Measurements from ENCODE around the gene MAGEE1. TPM values are rescaled to one million over a fixed set of nuclear protein-coding genes. Genes with fewer than 3 reads are reported as not detected.

MAGEE1 gene, protein sequence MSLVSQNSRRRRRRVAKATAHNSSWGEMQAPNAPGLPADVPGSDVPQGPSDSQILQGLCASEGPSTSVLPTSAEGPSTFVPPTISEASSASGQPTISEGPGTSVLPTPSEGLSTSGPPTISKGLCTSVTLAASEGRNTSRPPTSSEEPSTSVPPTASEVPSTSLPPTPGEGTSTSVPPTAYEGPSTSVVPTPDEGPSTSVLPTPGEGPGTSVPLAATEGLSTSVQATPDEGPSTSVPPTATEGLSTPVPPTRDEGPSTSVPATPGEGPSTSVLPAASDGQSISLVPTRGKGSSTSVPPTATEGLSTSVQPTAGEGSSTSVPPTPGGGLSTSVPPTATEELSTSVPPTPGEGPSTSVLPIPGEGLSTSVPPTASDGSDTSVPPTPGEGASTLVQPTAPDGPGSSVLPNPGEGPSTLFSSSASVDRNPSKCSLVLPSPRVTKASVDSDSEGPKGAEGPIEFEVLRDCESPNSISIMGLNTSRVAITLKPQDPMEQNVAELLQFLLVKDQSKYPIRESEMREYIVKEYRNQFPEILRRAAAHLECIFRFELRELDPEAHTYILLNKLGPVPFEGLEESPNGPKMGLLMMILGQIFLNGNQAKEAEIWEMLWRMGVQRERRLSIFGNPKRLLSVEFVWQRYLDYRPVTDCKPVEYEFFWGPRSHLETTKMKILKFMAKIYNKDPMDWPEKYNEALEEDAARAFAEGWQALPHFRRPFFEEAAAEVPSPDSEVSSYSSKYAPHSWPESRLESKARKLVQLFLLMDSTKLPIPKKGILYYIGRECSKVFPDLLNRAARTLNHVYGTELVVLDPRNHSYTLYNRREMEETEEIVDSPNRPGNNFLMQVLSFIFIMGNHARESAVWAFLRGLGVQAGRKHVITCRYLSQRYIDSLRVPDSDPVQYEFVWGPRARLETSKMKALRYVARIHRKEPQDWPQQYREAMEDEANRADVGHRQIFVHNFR
- total RNA-seq = 1 to 10 TPM; 4.7 to 5.0 TPM

DNA sequence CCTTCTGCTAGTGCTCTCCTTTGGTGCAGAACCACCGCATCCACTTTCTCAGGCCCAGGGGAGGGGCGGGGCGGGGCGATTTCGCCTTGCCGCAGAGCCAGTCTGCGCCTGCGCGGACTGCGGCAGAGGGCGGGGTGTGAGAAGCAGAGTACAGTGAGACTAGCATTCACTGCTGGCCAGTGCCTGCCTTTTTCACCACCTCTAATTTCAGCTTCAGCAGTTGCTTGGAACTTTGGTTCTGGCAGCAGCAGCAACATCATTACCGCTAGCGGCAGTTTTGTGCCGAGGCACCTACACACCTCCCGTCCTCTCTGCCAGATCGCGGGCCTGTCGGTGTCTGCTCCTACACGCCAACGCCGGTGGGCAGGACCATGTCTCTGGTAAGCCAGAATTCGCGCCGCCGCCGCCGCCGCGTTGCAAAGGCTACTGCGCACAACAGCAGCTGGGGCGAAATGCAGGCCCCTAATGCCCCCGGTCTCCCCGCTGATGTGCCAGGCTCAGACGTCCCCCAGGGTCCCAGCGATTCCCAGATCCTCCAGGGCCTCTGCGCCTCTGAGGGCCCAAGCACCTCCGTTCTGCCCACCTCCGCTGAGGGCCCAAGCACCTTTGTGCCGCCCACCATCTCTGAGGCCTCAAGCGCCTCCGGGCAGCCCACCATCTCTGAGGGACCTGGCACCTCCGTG is at the start of gene MAGEE1:
TSS of gene MAGEE1 (plus strand) at position 151 of the 683 bp plus-strand sequence. CDS start at position 372, 221 bp downstream.
- POLR2A ChIA-PET = no interaction called here
- CTCF ChIA-PET = no interaction called here
- no peaks in the 10 kb centered on the region for H3K27me3 Mint-ChIP-seq
- no peaks in the 10 kb centered on the region for H3K9me3 Mint-ChIP-seq
- peak within 1 kb of the TSS; percentile 86 for H3K4me3 Mint-ChIP-seq
- no peaks in the 10 kb centered on the region for H3K36me3 Mint-ChIP-seq (ENCODE audit: low read depth)
- H3K4me1 Mint-ChIP-seq = peaks cover 26% of the 10 kb centered on the region
- H3K27ac Mint-ChIP-seq = peak within 1 kb of the TSS; percentile 93
- DNase-seq = peak; percentile 82

DNA sequence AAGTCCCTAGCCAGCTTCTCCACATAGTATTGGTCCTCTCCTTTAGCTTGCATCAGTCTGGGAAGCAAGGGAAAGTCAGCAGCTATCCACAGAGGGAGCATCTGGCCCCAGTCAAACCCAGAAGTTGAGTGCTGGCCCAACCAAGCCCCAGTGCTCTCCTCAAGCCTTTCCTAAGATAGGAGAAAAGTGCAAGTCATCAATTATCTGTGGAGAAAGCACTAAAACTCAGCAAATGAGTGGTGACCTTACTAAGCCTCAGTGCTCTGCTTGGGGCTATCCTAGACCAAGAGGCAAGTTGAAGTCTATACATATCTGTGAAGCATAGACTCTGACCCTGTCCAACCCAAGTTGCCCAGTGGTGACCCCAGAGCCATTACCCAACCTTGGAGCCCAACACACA is 28.5 kb upstream of the MAGEE1 start:
- POLR2A ChIA-PET = no interaction called here
- Mint-ChIP-seq H3K9me3 (no peaks in the 10 kb centered on the region), H3K27me3 (no peaks in the 10 kb centered on the region), H3K27ac (no peak overlapping the region), H3K4me1 (no peaks in the 10 kb centered on the region), H3K36me3 (ENCODE audit: low read depth) (no peaks in the 10 kb centered on the region), H3K4me3 (no peak overlapping the region)
- CTCF ChIA-PET = interaction anchor here (0.8 kb wide), 1 partner anchor 10 kb away, joined by 3 read pairs; no protein-coding TSS in a partner anchor
- DNase-seq = no peak

DNA sequence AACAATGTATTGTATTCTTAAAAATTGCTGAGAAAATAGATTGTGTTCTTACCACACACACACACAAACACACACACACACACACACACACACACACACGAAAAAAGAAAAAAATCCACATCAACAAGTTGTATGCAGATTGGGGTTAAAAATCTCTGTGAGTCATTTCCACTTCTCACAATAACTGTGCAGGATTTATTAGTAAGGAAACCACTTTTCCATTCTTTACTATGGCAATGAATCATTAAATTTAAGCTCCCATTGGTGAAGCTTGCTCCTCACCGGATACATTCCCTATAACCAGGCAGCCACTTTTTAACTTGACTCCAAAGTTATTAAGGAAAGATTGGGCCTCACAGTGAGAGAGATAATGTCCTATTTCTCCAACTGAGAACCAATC is 19.7 kb upstream of the MAGEE1 start:
- Mint-ChIP-seq H3K4me3 (no peak overlapping the region), H3K27ac (no peak overlapping the region), H3K27me3 (no peaks in the 10 kb centered on the region), H3K36me3 (ENCODE audit: low read depth) (no peaks in the 10 kb centered on the region), H3K4me1 (no peaks in the 10 kb centered on the region), H3K9me3 (no peaks in the 10 kb centered on the region)
- POLR2A ChIA-PET = no interaction called here
- no peak for DNase-seq
- CTCF ChIA-PET = no interaction called here

DNA sequence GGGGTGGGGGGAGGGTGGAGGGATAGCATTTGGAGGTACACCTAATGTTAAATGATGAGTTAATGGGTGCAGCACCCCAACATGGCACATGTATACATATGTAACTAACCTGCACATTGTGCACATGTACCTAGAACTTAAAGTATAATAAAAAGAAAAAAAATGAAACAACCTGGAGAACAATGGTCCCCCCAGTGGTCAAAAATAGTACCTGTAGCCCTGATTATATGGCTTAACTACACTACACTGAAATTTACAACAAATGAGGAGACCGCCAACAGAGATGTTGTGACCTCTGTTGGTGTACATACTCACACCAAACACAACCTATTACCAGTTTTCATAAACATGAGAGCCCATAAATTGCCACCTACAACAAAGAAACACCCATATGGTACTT is 7.3 kb upstream of the MAGEE1 start:
- H3K4me1 Mint-ChIP-seq = no peaks in the 10 kb centered on the region
- H3K27ac Mint-ChIP-seq = no peak overlapping the region
- no peaks in the 10 kb centered on the region for H3K36me3 Mint-ChIP-seq (ENCODE audit: low read depth)
- POLR2A ChIA-PET = no interaction called here
- H3K27me3 Mint-ChIP-seq = peaks cover 3% of the 10 kb centered on the region
- no peak overlapping the region for H3K4me3 Mint-ChIP-seq
- CTCF ChIA-PET = no interaction called here
- no peaks in the 10 kb centered on the region for H3K9me3 Mint-ChIP-seq
- no peak for DNase-seq

DNA sequence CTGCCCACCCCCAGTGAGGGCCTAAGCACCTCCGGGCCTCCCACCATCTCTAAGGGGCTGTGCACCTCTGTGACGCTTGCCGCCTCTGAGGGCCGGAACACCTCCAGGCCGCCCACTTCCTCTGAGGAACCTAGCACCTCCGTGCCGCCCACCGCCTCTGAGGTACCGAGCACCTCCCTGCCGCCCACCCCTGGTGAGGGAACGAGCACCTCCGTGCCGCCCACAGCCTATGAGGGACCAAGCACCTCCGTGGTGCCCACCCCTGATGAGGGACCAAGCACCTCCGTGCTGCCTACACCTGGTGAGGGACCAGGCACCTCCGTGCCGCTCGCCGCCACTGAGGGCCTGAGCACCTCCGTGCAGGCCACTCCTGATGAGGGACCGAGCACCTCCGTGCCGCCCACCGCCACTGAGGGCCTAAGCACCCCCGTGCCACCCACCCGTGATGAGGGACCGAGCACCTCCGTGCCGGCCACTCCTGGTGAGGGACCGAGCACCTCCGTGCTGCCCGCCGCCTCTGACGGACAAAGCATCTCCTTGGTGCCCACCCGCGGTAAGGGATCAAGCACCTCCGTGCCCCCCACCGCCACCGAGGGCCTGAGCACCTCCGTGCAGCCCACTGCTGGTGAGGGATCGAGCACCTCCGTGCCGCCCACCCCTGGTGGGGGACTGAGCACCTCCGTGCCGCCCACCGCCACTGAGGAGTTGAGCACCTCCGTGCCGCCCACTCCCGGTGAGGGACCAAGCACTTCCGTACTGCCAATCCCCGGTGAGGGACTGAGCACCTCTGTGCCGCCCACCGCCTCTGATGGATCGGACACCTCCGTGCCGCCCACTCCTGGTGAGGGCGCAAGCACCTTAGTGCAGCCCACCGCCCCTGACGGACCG is 977 bp downstream of the MAGEE1 start:
- Mint-ChIP-seq H3K9me3 (no peaks in the 10 kb centered on the region), H3K36me3 (ENCODE audit: low read depth) (no peaks in the 10 kb centered on the region), H3K4me1 (peaks cover 26% of the 10 kb centered on the region), H3K27ac (peak overlapping the region; percentile 93), H3K4me3 (peak overlapping the region; percentile 86), H3K27me3 (no peaks in the 10 kb centered on the region)
- ChIA-PET CTCF (no interaction called here), POLR2A (no interaction called here)
- DNase-seq = peak; percentile 46

DNA sequence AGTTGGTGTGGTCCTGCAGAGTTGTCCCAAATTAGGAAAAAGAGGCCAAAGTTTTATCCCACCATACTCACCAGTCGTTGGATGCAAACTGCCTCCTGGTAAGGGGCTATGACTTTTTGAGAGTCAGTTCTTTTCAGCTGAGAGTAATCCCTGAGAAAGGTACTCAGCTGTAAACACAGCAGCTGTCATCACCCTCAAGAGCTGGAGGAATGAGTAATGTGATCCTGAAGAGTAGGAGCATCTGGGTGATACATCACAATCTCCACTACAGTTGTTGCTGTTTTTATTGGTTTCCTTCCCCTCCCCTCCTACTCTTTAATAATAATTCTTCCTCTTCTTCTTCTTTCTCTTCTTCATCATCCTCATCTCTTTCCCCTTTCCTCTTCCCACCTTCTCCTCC is 5.7 kb downstream of the MAGEE1 start:
- H3K27ac Mint-ChIP-seq = no peak overlapping the region
- H3K36me3 Mint-ChIP-seq (ENCODE audit: low read depth) = no peaks in the 10 kb centered on the region
- CTCF ChIA-PET = no interaction called here
- H3K9me3 Mint-ChIP-seq = no peaks in the 10 kb centered on the region
- POLR2A ChIA-PET = no interaction called here
- H3K27me3 Mint-ChIP-seq = no peaks in the 10 kb centered on the region
- DNase-seq = no peak
- peaks cover 24% of the 10 kb centered on the region for H3K4me1 Mint-ChIP-seq
- H3K4me3 Mint-ChIP-seq = no peak overlapping the region

DNA sequence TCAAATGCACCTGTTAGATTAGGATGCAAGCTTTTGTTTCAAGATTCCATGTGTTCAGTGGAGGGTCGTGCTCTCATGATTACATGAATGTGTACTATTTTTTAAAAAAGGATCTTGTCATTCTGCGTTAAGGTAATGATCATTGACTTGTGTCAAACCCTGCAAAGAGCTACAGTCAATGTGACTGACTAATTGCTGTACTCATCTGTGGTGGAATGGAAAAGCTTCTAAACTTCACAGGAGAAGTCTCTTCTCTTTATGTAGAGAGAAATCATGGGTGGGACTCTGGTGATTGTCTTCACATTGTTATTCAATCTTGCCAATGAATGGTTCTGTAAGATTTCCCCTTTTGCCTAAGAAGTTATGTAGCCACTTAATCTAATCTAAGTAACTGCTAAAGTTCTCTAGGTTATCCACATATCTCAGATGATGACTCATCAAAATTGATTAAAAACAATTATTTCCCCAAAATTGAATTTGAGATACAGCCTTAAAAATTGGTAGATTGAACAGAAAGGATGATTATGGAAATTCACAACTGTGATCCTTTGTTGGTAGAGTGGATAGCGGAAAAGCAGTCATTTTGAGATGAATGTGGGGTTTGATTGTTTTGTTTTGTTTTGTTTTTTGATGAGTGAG is 6.7 kb downstream of the MAGEE1 start:
- ChIA-PET CTCF (no interaction called here), POLR2A (no interaction called here)
- H3K36me3 Mint-ChIP-seq (ENCODE audit: low read depth) = no peaks in the 10 kb centered on the region
- H3K9me3 Mint-ChIP-seq = peaks cover 2% of the 10 kb centered on the region
- no peaks in the 10 kb centered on the region for H3K27me3 Mint-ChIP-seq
- DNase-seq = no peak
- no peak overlapping the region for H3K27ac Mint-ChIP-seq
- peaks cover 24% of the 10 kb centered on the region for H3K4me1 Mint-ChIP-seq
- no peak overlapping the region for H3K4me3 Mint-ChIP-seq

DNA sequence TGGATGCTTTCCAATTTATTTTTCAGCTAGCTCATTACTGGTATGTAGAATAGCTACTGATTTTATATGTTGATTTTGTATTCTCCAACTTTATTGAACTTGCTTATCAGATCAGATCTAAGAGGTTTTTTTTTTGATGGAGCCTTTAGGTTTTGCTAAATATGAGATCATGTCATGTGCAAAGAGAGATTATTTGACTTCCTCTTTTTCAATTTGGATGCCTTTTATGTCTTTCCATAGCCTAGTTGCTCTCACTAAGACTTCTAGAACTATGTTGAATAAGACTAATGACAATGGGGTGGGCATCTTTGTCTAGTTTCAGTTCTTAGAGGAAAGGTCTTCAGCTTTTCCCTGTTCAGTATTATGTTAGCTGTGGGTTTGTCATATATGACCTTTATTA is 11.7 kb downstream of the MAGEE1 start:
- POLR2A ChIA-PET = no interaction called here
- H3K9me3 Mint-ChIP-seq = peaks cover 13% of the 10 kb centered on the region
- DNase-seq = no peak

DNA sequence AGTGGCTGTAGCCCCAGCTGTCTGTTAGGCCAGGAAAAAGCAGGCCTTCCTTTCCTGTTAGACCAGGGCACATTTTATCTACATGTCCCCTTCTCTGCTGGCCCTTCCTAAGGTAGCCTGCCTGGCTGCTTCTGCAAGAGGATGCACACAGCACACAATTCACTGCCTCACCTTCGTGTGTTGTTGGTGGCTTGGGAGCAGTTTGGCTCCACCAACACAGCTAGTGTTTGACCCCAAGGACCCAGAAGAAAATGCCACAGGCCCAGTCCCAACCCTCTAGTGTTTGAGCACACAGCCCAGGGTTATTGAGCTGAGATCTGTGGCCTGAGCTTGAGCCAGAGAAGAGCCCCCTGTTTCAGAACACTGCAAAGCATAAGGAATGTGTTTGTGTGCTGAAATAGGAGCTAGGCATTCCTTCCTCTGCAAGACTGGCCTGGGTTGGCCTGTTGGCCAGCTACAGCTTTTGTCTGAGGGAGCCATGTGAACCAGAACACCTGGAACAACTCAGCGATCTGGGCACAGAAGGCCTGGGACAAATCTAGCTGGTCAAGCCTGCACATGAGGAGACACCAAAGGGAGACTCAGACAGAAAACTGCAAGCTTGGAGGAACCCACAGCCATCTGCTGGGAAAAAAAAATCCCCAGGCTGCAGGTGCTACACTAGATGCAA is 26.4 kb downstream of the MAGEE1 start:
- H3K4me1 Mint-ChIP-seq = peaks cover 2% of the 10 kb centered on the region
- no peaks in the 10 kb centered on the region for H3K27me3 Mint-ChIP-seq
- ChIA-PET POLR2A (no interaction called here), CTCF (interaction anchor here (1.0 kb wide), 2 partner anchors 15 to 175 kb away, joined by 3 read pairs; no protein-coding TSS in a partner anchor)
- H3K27ac Mint-ChIP-seq = no peak overlapping the region
- H3K36me3 Mint-ChIP-seq (ENCODE audit: low read depth) = no peaks in the 10 kb centered on the region
- H3K9me3 Mint-ChIP-seq = no peaks in the 10 kb centered on the region
- DNase-seq = no peak
- no peak overlapping the region for H3K4me3 Mint-ChIP-seq

More for the DNA sequence above, 11.7 kb downstream of the MAGEE1 start:
- Mint-ChIP-seq H3K27me3 (no peaks in the 10 kb centered on the region), H3K27ac (no peak overlapping the region), H3K4me3 (no peak overlapping the region), H3K36me3 (ENCODE audit: low read depth) (peaks cover 2% of the 10 kb centered on the region), H3K4me1 (peaks cover 5% of the 10 kb centered on the region)
- CTCF ChIA-PET = interaction anchor here (0.7 kb wide), 1 partner anchor 16 kb away, joined by 3 read pairs; no protein-coding TSS in a partner anchor

DNA sequence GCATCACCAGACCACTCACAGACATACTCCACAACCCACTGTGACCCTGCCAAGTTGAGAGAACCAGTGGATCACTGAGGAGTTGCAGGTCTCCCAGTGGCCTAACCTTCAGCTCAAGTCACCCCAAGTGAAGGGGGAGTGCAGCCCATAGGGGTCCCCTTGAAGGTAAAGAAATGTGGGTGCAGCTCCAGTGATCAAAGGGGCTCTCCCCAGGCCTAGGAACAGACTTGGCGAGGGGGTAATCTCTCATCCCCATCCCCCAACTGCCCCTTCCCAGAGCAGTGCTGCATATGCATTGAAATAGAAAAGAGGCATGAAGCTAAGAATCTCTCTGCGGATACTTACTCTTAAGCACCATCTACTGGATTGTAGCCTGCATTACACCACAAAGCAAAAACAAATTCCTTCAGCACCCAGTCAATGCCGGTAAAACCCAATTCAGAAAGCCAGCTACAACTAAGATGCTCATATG is 27.0 kb downstream of the MAGEE1 start:
- CTCF ChIA-PET = interaction anchor here (0.7 to 1.0 kb wide), 3 partner anchors 16 to 176 kb away, joined by 3 read pairs; no protein-coding TSS in a partner anchor
- H3K27ac Mint-ChIP-seq = no peak overlapping the region
- H3K9me3 Mint-ChIP-seq = no peaks in the 10 kb centered on the region
- H3K27me3 Mint-ChIP-seq = no peaks in the 10 kb centered on the region
- peaks cover 2% of the 10 kb centered on the region for H3K4me1 Mint-ChIP-seq
- no peaks in the 10 kb centered on the region for H3K36me3 Mint-ChIP-seq (ENCODE audit: low read depth)
- no peak overlapping the region for H3K4me3 Mint-ChIP-seq
- POLR2A ChIA-PET = no interaction called here
- DNase-seq = peak; percentile 12

DNA sequence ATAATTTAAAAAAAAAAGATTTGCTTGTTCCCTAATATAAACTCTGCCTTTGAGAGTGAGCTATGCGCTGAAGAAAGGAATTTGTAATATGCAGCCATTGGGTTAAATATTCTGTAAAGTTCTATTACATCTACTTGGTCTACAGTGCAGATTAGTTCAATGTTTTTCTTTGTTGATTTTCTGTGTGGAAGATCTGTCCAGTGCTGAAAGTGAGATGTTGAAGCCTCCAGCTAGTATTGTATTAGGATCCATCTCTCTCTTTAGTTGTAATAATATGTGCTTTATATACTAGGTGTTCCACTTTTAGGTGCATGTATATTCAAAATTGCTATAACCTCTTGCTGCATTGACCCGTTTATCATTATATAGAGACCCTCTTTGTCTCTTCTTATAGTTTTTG is 49.8 kb downstream of the MAGEE1 start:
- POLR2A ChIA-PET = no interaction called here
- H3K27me3 Mint-ChIP-seq = no peaks in the 10 kb centered on the region
- H3K27ac Mint-ChIP-seq = no peak overlapping the region
- peaks cover 2% of the 10 kb centered on the region for H3K9me3 Mint-ChIP-seq
- no peaks in the 10 kb centered on the region for H3K4me1 Mint-ChIP-seq
- H3K4me3 Mint-ChIP-seq = no peak overlapping the region
- DNase-seq = no peak
- no peaks in the 10 kb centered on the region for H3K36me3 Mint-ChIP-seq (ENCODE audit: low read depth)
- CTCF ChIA-PET = interaction anchor here (0.6 kb wide), 1 partner anchor 19 kb away, joined by 3 read pairs; no protein-coding TSS in a partner anchor

Data from activated CD4-positive, alpha-beta T cell treated with anti-CD3 and anti-CD28 coated beads, Interleukin-2, amount 10 ng/mL, durations not matched to agents 7 days and 5 days (primary cell).